Esophagus mucosa (tissue), 1 donor: ENCODE data around the gene RERGL. TPM values are rescaled to one million over a fixed set of nuclear protein-coding genes. Genes with fewer than 3 reads are reported as not detected.

Experiments
- total RNA-seq: library from RNA; stranded (reverse); gene quantifications from one replicate; pipeline ENCODE4 v1.2.4, GENCODE V29; 2023
- donor health status: DM: yes; HTN: yes; CAD: no.

Gene RERGL
- total RNA-seq, 1 donor from 2014 or later = 0.40 TPM

Other genes with a start within 250 kb of the RERGL start
- 5.8 TPM for gene PIK3C2G, start 171.3 kb upstream of the RERGL start, total RNA-seq